K562 (cell line): ENCODE data around the gene RIMBP3C. TPM values are rescaled to one million over a fixed set of nuclear protein-coding genes. Genes with fewer than 3 reads are reported as not detected.

Experiments used
- ATAC-seq: fragments of 200-7000 bp; cut with Tn5 transposase; 3 replicates; pipeline ENCODE4 v1.9.1; 2020; ENCODE audit warnings: moderate library complexity
- BruUV-seq: library from RNA; stranded (reverse); fragments of 400-500 nt; replicated peaks from 2 replicates; lab custom pipeline; 2021; lab: Mats Ljungman, UMichigan
- CTCF ChIA-PET: fragments of 300-600 bp; formaldehyde crosslinking; extraction: SDS; loops from one replicate; lab custom pipeline; 2021; ENCODE audit warnings: low intra/inter-chr PET ratio; lab: Yijun Ruan, JAX
- POLR2A ChIA-PET: fragments of 300-600, 350-650 bp; sonication (Branson Sonifier 250); formaldehyde crosslinking; extraction: SDS; loops from one replicate; lab custom pipeline; 2021; ENCODE audit warnings: antibody characterized with exemption, inconsistent platforms; lab: Yijun Ruan, JAX
- DNase-seq, 4 experiments: peaks; one replicate each; pipeline versions ENCODE4 v3.0.0 to v3.0.0-alpha.2; 2011 to 2018; ENCODE audit warnings: low spot score in 3 of 4, mixed read lengths in 3 of 4; ENCODE audit errors: extremely low read depth in 1 of 4
- FAIRE-seq: peaks from 2 replicates; lab custom pipeline; 2011; peaks lifted over from hg19 to GRCh38; lab: Jason Lieb, UNC
- H2AFZ ChIP-seq: 2 replicates; pipeline ENCODE4 v1.6.0; 2011; ENCODE audit warnings: low read depth, low read length, control low read depth, inconsistent platforms
- H3K27ac ChIP-seq: fragments of 200-600 bp; 3 replicates; pipeline ENCODE4 v1.8.0; 2011; ENCODE audit warnings: low read depth, mild to moderate bottlenecking, control low read depth, inconsistent platforms, low read length, moderate library complexity, mixed read lengths; ENCODE audit errors: extremely low read depth
- H3K27me3 ChIP-seq, 2 experiments: fragments of 300-600 bp in 1 of 2; 2 replicates in 1 of 2; 3 replicates in 1 of 2; pipeline versions ENCODE4 v1.6.0 to v1.8.0; 2011; ENCODE audit warnings: inconsistent platforms in 2 of 2, low read length in 2 of 2, mild to moderate bottlenecking in 1 of 2, mixed read lengths in 1 of 2, moderate library complexity in 1 of 2; ENCODE audit not compliant: control insufficient read depth in 2 of 2, insufficient read depth in 2 of 2
- H3K36me3 ChIP-seq: fragments of 300-600 bp; 3 replicates; pipeline ENCODE4 v1.8.0; 2011; ENCODE audit warnings: mild to moderate bottlenecking, low read length, inconsistent platforms; ENCODE audit not compliant: control insufficient read depth, insufficient read depth
- H3K4me1 ChIP-seq, 2 experiments: fragments of 200-600 bp in 1 of 2; replicated peaks in 1 of 2; 2 replicates in 1 of 2; 3 replicates in 1 of 2; pipeline versions ENCODE4 v1.5.1 to v1.8.0; 2011; ENCODE audit warnings: inconsistent platforms in 2 of 2, low read length in 2 of 2, mild to moderate bottlenecking in 1 of 2, mixed read lengths in 1 of 2, moderate library complexity in 1 of 2; ENCODE audit not compliant: control insufficient read depth in 2 of 2, insufficient read depth in 2 of 2
- H3K4me2 ChIP-seq: 2 replicates; pipeline ENCODE4 v1.6.1; 2011; ENCODE audit warnings: low read length, control low read depth, inconsistent platforms, mixed read lengths; ENCODE audit not compliant: insufficient read depth
- H3K4me3 ChIP-seq: fragments of 200-600 bp; sonication (generic), shearing (Covaris generic); 2 replicates; pipeline ENCODE4 v1.5.1; 2016; ENCODE audit warnings: control low read depth, inconsistent platforms
- H3K79me2 ChIP-seq: fragments of 200-600 bp; 3 replicates; pipeline ENCODE4 v1.8.0; 2011; ENCODE audit warnings: low read length, inconsistent platforms; ENCODE audit not compliant: control insufficient read depth, insufficient read depth
- H3K9ac ChIP-seq, 2 experiments: 2 replicates each; pipeline versions ENCODE4 v1.6.0 to v1.6.1; 2011; ENCODE audit warnings: low read depth in 2 of 2, low read length in 2 of 2, control low read depth in 1 of 2, inconsistent platforms in 1 of 2, mild to moderate bottlenecking in 1 of 2, mixed read lengths in 1 of 2; ENCODE audit not compliant: insufficient read depth in 1 of 2
- H3K9me1 ChIP-seq: one replicate; pipeline ENCODE4 v1.6.0; 2011; ENCODE audit warnings: inconsistent platforms, mild to moderate bottlenecking, low read length, moderate library complexity; ENCODE audit not compliant: control insufficient read depth, insufficient read depth
- H3K9me3 ChIP-seq: replicated peaks from 2 replicates; pipeline ENCODE4 v1.5.1; 2011; ENCODE audit warnings: low read depth, low read length, inconsistent platforms; ENCODE audit not compliant: control insufficient read depth, insufficient read depth
- H4K20me1 ChIP-seq: replicated peaks from 2 replicates; pipeline ENCODE4 v1.6.1; 2011; ENCODE audit warnings: low read length, inconsistent platforms, mixed read lengths; ENCODE audit not compliant: control insufficient read depth, insufficient read depth
- CREB3L1 ChIP-seq: fragments of 450-650 bp; IDR thresholded peaks from 2 replicates; pipeline ENCODE4 v1.6.1; 2014; ENCODE audit warnings: low read depth, mild to moderate bottlenecking, moderate library complexity, borderline replicate concordance
- E2F6 ChIP-seq, 2 experiments: IDR thresholded peaks; 2 replicates each; pipeline ENCODE4 v1.6.1; 2011; ENCODE audit warnings: borderline replicate concordance in 1 of 2, control low read depth in 1 of 2, low read depth in 1 of 2, low read length in 1 of 2, mild to moderate bottlenecking in 1 of 2, mixed read lengths in 1 of 2, moderate library complexity in 1 of 2; ENCODE audit not compliant: insufficient read depth in 1 of 2, insufficient read length in 1 of 2, poor library complexity in 1 of 2, severe bottlenecking in 1 of 2; ENCODE audit errors: extremely low read depth in 1 of 2
- EHMT2 ChIP-seq: fragments of 450-650 bp; IDR thresholded peaks from 2 replicates; pipeline ENCODE4 v1.6.1; 2018; ENCODE audit warnings: antibody characterized with exemption
- GTF2A2 ChIP-seq: IDR thresholded peaks from 2 replicates; pipeline ENCODE4 v1.6.1; 2016; ENCODE audit warnings: mild to moderate bottlenecking, missing genetic modification characterization, missing compliant biosample characterization
- HMG20A ChIP-seq: fragments of 450-650 bp; formaldehyde crosslinking; conservative IDR thresholded peaks from 2 replicates; pipeline ENCODE4 v1.4.0; 2020; ENCODE audit warnings: mild to moderate bottlenecking, mixed read lengths
- MBD2 ChIP-seq: sonication (generic); IDR thresholded peaks from 2 replicates; pipeline ENCODE4 v1.6.1; 2016; ENCODE audit warnings: low read depth, borderline replicate concordance
- PML ChIP-seq: IDR thresholded peaks from 2 replicates; pipeline ENCODE4 v1.6.1; 2012; ENCODE audit warnings: low read length, inconsistent platforms
- POLR2AphosphoS5 ChIP-seq: IDR thresholded peaks from 2 replicates; pipeline ENCODE4 v1.6.1; 2011; ENCODE audit warnings: mild to moderate bottlenecking, low read depth, low read length, moderate library complexity; ENCODE audit not compliant: control insufficient read depth, insufficient read depth
- POLR2G ChIP-seq: fragments of 200-400 bp; formaldehyde crosslinking; IDR thresholded peaks from 2 replicates; pipeline ENCODE4 v1.6.1; 2017; ENCODE audit warnings: low read depth, mild to moderate bottlenecking, antibody characterized with exemption, low read length, moderate library complexity
- RFX5 ChIP-seq: IDR thresholded peaks from 2 replicates; pipeline ENCODE4 v1.6.1; 2011; ENCODE audit warnings: low read depth, mild to moderate bottlenecking, improper control_type of control experiment, low read length
- TBL1XR1 ChIP-seq, 2 experiments: IDR thresholded peaks; 2 replicates each; pipeline ENCODE4 v1.6.1; 2012; ENCODE audit warnings: improper control_type of control experiment in 2 of 2, low read length in 2 of 2, mild to moderate bottlenecking in 1 of 2
- USF2 ChIP-seq: sonication (generic); formaldehyde crosslinking; IDR thresholded peaks from 2 replicates; pipeline ENCODE4 v1.5.0; 2020; ENCODE audit warnings: missing genetic modification reagents
- ZBTB49 ChIP-seq: sonication (generic); formaldehyde crosslinking; IDR thresholded peaks from 2 replicates; pipeline ENCODE4 v1.8.0; 2022; ENCODE audit warnings: missing genetic modification reagents, mild to moderate bottlenecking, borderline replicate concordance
- ZNF766 ChIP-seq: fragments of 200-800 bp; sonication (Bioruptor generic); conservative IDR thresholded peaks from 2 replicates; pipeline ENCODE4 v1.6.1; 2016; ENCODE audit warnings: missing genetic modification characterization, missing compliant biosample characterization
- WGBS: fragments of 100-300 bp; shearing (Covaris generic); methylation state at CpG from one replicate; pipeline ENCODE4 v1.1.6; 2016; ENCODE audit warnings: low coverage, mixed read lengths; ENCODE audit not compliant: insufficient coverage; ENCODE audit errors: missing lambda C conversion rate; 5-methylcytosine and 5-hydroxymethylcytosine counted together
- in situ Hi-C: fragments of 300-500 bp; cut with MboI; formaldehyde crosslinking; loops from 4 replicates; pipeline ENCODE4 v1.15.0; 2018; ENCODE audit warnings: inconsistent platforms, mixed read lengths
- intact Hi-C: fragments of 100-400 bp; cut with micrococcal nuclease; formaldehyde crosslinking; loops from 2 replicates; pipeline ENCODE4 v1.14.2; 2022
- polyA plus RNA-seq, 8 experiments: library from polyadenylated mRNA; depleted of rRNA in 4 of 8; stranded (reverse) in 5 of 8; unstranded in 3 of 8; fragments of >200 nt; fragmentation: Nextera tagmentation in 2 of 8; fragmentation: Illumina TruSeq in 1 of 8; extraction: Ambion mirVana in 2 of 8; extraction: Trizol in 1 of 8; gene quantifications; 2 replicates each; pipeline versions ENCODE4 v1.2.1 to v1.2.3, GENCODE V29; 2011 to 2014; ENCODE audit warnings: inconsistent platforms in 1 of 8, missing spikeins in 1 of 8
- total RNA-seq, 7 experiments: library from RNA; depleted of rRNA in 6 of 7; stranded (reverse); fragments of >200 nt in 6 of 7; fragmentation: Illumina TruSeq in 2 of 7; extraction: Trizol in 2 of 7; gene quantifications; 2 replicates each; pipeline versions ENCODE4 v1.2.1 to v1.2.3, GENCODE V29; 2011 to 2021; ENCODE audit warnings: low replicate concordance in 1 of 7

RIMBP3C gene
- total and polyA plus RNA-seq, 9 of the 15 experiments (the other 6 are each of a cell fraction or from before 2014, with no cell fraction given), result 0.09 to 0.98 (median 0.17) TPM; not detected in 2

GRCh38 chr22:21594865-21595452, 43.7 kb upstream of the RIMBP3C start:
- peaks cover 9% of the 10 kb centered on the region for H3K9me1 ChIP-seq
- no peaks in the 10 kb centered on the region; a peak in 1 of 5 replicates for H3K27me3 ChIP-seq
- no peak overlapping the region for H3K9ac ChIP-seq
- peaks cover 59% of the 10 kb centered on the region for H4K20me1 ChIP-seq
- no peak overlapping the region for H3K4me2 ChIP-seq
- ATAC-seq (no peak), FAIRE-seq (no peak), DNase-seq (no peak)
- H3K36me3 ChIP-seq, result peaks cover 91% of the 10 kb centered on the region
- intact Hi-C loops, result loop anchor here (1.0 kb wide), 2 partner anchors 46 to 51 kb away; no protein-coding TSS in a partner anchor
- no peak overlapping the region for H3K4me3 ChIP-seq
- peaks cover 99% of the 10 kb centered on the region for H3K79me2 ChIP-seq
- WGBS, result 69% methylated on average over 5 of the region's 5 CpGs
- ChIA-PET CTCF (interaction anchor here (0.6 to 2.3 kb wide), 5 partner anchors 47 to 118 kb away, joined by 4 to 23 read pairs (median 4); partner anchors contain the start of gene SDF2L1), POLR2A (interaction anchor here (4.3 to 76.8 kb wide), 3 partner anchors 14 to 26 kb away, joined by 20 to 4622 read pairs (median 4622); partner anchors contain the start of genes CCDC116, SDF2L1 and YDJC)
- no peaks in the 10 kb centered on the region for H3K9me3 ChIP-seq
- peaks cover 0 to 4% of the 10 kb centered on the region in 2 experiments; a peak in 3 of 5 replicates for H3K4me1 ChIP-seq
- BruUV-seq, result TSS peak; percentile 21
- in situ Hi-C loops, result no loop called here
- H2AFZ ChIP-seq, result no peak overlapping the region
- no peak overlapping the region for H3K27ac ChIP-seq
- TF ChIP-seq RFX5, result no peak
- 0 out of 2 replicates have a peak, but pooled peaks have one; percentile 35 for TF ChIP-seq POLR2AphosphoS5
- TF ChIP-seq USF2 (CRISPR knock-in tag), result no peak
- 0 out of 2 replicates have a peak, but pooled peaks have one; percentile 40 for TF ChIP-seq PML
- TF ChIP-seq EHMT2, result no peak
- TF ChIP-seq MBD2, result no peak
- no peak for TF ChIP-seq HMG20A (CRISPR knock-in tag)
- TF ChIP-seq POLR2G, result peak; percentile 38; the same call in 1 of the 2 replicates
- 0 out of 4 replicates have a peak, but pooled peaks of 1 of the 2 experiments have one; percentile 19 for TF ChIP-seq TBL1XR1 (IDR thresholded peaks at IDR 0.05; ENCODE audit: low read length in 2 of 2)
- TF ChIP-seq E2F6 (IDR thresholded peaks at IDR 0.05; ENCODE audit: borderline replicate concordance in 1 of 2, extremely low read depth in 1 of 2, insufficient read depth in 1 of 2, insufficient read length in 1 of 2, low read depth in 1 of 2, low read length in 1 of 2, poor library complexity in 1 of 2, severe bottlenecking in 1 of 2), result peak in 1 of 2 experiments; percentile 21
- TF ChIP-seq GTF2A2 (tag), result peak; percentile 64; the same call in 1 of the 2 replicates
- TF ChIP-seq CREB3L1, result no peak
- TF ChIP-seq ZBTB49 (CRISPR knock-in tag), result no peak
- no peak for TF ChIP-seq ZNF766 (CRISPR knock-in tag)
